ENCODE data around the gene PLD3.

GRCh38 chr19:40356681-40357595 lies 8.4 kb downstream of the PLD3 start:
- TF ChIP-seq POLR2A (IDR thresholded peaks at IDR 0.05) (no peak), CTCF (IDR thresholded peaks at IDR 0.05) (no peak), POLR2AphosphoS5 (IDR thresholded peaks at IDR 0.05) (no peak)
